GM21528 (cell line): Measurements from ENCODE around the gene RPA1.
"Not testable (repeated sequence)": the region's sequence is repeated elsewhere in the genome, so short reads cannot be mapped to it uniquely, and the experiment has no call there.

Source experiments
- ATAC-seq: cut with Tn5 transposase; IDR thresholded peaks from one replicate; pipeline ENCODE4 v1.9.1; 2021; ENCODE audit warnings: mild to moderate bottlenecking, moderate library complexity; ENCODE audit not compliant: unreplicated experiment, low FRiP score

RPA1 gene

GRCh38 chr17:1829592-1830257 is at the start of gene RPA1, which contains the start of gene SMYD4:
TSS of gene RPA1 (plus strand) at chr17:1830005. CDS start at chr17:1830094, 89 bp downstream.
TSS of gene SMYD4 (minus strand) at chr17:1829902. CDS start at chr17:1827994, 1,908 bp downstream.
- ATAC-seq: peak; percentile 73

DNA sequence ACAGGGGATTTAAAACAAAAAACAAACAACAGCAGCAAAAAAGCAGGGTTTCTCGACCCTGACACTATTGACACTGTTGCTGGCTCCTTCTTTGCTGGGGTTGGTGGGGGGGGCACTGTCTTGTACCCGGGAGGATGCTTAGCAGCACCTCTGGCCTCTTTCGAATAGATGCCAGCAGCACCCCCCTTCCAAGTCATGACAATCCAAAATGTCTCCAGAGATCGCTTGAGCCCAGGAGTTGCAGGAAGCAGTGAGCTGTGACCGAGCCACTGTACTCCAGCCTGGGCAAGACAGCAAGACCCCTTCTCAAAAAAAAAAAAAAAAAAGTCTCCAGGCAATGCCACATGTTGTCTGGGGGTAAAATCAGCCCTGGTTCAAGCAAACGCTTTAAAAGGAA is 47.6 kb upstream of the RPA1 start:
- no peak for ATAC-seq

DNA sequence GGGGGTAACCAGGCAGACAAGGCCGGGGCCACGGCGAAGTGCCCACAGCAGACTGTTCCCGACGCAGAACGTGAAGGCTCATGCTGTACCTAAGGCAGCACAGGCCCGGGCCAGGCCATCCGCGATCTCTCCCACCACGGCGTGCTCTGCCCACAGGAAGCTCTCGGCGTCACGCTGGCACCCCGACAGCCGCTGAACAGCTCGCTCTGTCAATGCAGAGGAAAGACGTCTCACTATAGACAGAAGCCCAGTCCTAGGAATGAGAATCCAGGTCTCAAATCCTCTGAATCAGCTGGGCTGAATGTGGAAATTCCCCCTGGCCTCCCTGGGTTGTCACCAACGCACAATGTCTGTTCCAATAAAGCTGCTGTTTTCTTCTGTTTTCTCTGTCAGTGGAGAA is 46.5 kb upstream of the RPA1 start:
- ATAC-seq: no peak

DNA sequence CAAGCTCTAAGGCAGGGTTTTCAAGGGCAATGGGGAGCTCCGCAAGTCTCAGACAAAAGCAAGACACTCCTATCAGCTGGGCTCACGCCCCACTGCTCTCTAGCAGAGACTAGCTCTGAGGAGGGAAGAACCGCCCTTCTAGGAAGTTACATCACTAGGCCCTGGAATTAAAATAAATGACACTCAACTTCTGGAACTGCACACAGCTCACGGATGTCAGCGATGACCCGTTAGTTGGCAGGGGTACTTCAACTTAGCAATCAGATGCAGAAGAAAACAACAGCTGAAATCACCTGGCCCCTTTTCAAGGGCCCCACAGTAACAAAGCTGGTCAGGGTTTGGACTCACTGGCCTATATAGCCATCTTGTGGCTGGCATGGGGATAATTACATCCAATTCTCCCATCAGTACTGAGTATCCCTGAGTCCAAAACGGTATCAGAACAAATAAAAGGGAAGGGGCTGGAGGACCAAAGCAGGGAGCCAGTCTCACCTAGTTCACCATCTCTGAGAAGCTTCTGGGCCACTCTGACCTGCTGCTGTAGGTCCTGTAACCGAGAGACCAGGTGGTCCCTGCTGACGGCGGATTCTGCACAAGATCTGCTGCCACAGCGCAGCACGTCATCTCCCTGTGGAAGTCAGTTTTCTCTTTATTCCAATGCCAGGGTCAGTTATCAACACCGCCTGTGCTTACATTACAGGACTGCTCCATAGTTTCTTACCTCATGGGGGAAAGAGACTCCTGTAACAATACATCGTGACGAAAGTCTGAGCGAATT is 45.8 kb upstream of the RPA1 start:
- no peak for ATAC-seq

DNA sequence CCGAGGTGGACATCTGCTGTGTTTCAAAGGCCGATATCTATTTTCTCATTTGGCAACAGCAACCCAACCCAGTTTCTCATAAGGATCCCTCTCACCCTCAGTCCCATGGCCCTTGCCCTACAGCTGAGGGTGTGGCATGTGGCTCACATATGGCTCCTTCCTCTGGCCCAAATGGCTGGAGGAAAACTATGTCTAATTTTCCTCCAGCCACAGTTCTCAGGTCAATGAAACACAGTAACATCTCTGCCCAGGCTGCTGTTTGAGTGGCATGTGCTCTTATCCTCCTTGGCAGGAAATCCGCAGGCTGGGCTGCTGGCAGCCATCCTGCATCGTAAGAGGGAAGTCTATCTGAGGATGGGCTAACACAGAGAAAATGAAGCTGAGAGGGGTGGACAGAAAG is 43.9 kb upstream of the RPA1 start:
- no peak for ATAC-seq

DNA sequence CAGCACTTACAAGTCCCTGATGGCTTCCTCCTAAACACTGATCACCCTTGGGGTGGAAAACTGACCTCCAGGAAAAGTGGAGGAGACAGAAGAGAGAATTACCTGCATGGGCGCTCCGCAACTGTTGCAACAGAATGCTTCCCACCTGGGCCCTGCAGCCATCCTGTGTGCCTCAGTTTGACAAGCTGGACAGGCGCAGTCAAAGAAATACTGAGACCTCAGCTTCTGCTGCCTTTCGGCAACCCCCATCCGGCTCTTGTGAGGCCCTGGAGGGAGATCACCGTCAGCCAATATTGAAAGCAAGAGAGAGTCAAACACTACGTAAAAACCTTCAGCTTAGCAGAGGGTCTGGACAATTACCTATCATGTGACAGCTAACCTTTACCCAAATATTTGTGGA is 43.1 kb upstream of the RPA1 start:
- no peak for ATAC-seq

GRCh38 chr17:1787301-1787902 is 42.4 kb upstream of the RPA1 start:
- no peak for ATAC-seq

GRCh38 chr17:1789936-1790335 is 39.9 kb upstream of the RPA1 start:
- ATAC-seq: no peak

DNA sequence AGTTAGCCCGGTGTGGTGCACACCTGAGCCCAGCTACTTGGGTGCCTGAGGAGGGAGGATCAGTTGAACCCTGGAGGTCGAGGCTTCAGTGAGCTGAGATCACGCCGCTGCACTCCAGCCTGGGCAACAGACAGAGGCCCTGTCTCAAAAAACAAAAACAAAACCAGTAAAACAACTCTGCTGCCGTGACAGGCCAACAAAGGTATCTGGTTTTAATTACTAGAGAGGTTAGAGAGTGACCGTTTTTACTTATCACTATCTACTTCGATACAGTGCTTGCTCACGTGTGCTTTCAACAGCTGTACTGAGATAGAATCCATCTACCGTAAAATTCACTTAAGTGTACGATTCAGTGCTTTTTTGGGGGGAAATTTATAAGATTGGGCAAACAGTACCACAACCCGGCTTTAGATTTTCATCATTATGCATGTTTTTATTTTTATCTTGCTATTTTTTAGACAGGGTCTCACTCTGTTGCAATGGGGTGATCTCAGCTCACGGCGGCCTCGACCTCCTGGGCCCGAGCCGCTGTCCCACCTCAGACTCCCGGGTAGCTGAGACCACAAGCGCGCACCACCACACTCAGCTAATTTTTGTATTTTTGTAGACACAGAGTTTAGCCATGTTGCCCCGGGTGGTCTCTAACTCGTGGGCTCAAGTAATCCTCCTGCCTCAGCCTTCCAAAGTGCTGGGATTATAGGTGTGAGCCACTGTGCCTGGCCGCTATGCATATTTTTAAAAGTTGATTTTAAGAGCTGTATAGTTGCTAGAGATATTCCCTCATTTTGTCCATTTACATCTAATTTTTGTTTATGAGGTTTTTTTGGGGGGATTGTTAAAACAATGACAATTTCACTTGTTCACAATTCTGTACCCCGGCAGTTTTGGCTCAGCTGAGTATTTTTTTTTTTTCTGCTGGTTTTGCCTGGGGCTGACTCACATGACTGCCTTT is 37.0 kb upstream of the RPA1 start:
- ATAC-seq: no peak

DNA sequence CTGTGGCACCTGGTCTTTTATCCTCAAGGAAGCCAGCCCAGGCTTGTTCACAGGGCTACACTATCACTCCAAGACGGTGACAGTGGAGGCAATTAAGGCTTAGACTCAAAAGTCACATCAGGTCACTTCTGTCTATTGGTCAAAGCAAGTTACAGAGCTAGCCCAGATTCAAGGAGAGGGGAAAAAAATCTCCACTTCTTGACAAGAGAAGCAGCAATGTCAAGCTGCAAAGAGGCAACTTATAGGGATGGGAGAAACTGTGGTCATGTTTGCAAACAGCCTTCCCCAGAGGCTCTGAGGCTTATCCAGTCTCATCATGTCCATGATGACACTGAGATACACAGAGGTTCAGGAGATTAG is 36.4 kb upstream of the RPA1 start:
- ATAC-seq: no peak

DNA sequence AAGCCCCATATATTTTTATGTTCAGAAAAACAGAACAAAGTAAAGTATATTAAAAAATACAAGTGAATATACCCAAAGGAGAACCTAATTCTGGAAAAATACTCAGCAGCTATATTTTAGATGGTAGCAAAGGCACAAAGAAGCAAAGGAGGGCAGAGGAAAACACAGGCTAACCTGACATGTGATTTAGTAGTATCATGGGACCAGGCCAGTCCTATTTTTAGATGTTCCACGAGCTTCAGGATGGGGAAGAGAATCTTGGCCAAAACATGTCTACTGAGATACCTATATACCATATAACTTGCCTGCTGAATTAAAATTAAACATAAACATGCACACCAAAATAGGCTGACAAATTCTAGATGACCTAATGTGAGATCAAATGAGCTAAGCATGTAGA is 33.0 kb upstream of the RPA1 start:
- no peak for ATAC-seq

- ATAC-seq: no peak
These were observed 32.5 kb upstream of the RPA1 start for GRCh38 chr17:1797323-1797722.

GRCh38 chr17:1797846-1798245 is 32.0 kb upstream of the RPA1 start:
- ATAC-seq: not testable (repeated sequence)

DNA sequence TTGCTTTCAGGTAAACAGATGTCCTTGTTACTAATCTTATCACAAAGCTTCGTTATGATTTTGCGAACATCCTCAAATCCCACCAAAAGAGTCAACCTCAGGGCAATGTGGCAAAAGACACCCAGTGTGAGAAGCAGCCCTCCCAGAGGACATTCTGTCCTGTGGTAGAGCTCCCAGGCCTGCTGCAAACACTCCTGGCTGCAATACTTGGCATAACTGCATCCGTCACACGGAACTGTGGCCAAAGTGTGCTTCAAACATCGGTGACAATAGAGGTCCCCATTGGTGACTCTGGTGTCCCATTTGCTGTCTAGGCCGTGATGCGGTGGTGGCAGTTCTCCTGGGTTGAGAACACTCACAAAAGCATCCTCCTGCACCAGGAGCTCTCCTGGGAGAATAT is 29.6 kb upstream of the RPA1 start:
- ATAC-seq: no peak

DNA sequence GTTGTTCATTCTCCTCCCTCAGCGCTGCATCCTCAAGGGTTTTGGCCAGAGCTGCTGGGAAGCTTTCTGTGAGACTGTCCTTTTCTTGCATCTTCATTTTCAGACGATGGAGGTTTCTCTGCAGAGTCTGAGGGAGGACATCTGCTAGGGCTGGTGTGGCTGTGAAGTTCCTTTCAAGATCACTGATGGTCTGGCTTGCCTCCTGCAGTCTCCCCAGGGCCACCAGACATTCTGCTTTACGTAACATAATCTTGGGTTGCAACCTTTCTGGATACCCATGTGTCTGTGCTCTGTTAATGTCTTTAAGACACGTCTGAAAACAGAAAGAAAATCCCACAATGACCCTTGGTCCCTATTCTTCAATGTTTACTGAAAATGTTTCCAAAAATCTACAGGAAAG is 29.1 kb upstream of the RPA1 start:
- no peak for ATAC-seq

DNA sequence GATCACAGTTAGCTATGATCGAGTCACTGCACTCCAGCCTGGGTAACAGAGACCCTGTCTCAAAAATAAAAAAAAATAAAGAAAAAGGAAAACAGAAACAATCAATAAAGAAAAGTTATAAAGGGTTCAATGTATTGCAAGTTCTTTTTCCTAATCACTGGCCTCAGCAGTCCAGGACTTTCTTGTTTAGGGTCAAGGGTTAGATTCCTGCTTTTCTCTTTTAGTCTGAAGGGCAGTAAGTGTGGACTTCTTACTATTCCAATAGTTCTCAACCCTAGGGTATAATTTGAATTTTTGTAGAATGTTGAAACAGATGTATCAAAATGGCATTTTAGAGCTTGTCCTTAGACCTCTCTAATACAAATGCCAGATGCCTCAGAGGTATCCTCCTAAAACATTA is 27.4 kb upstream of the RPA1 start:
- ATAC-seq: no peak

GRCh38 chr17:1803280-1803679 is 26.5 kb upstream of the RPA1 start:
- ATAC-seq: no peak

- no peak for ATAC-seq
These were observed 21.9 kb upstream of the RPA1 start for GRCh38 chr17:1807890-1808289.

GRCh38 chr17:1808644-1809043 is 21.2 kb upstream of the RPA1 start:
- ATAC-seq: no peak

DNA sequence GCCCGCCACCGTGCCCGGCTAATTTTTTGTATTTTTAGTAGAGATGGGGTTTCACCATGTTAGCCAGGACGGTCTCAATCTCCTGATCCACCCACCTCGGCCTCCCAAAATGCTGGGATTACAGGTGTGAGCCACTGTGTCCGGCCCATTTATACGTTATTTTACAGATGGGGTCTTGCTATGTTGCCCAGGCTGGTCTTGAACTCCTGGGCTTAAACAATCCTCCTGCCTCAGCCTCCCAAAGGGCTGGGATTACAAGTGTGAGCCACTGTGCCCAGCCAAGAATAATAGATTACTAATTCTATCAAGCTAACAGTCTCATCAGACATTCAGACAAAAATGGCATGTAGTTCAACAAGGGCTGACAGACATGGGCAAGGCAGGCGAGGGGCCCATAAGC is 20.0 kb upstream of the RPA1 start:
- not testable (repeated sequence) for ATAC-seq
